Keratinocyte (primary cell): ENCODE results near the gene TIMM50. TPM values are rescaled to one million over a fixed set of nuclear protein-coding genes. Genes with fewer than 3 reads are reported as not detected.

Experiments
- DNase-seq: peaks from one replicate; pipeline ENCODE4 v3.0.0-alpha.2; 2011; ENCODE audit warnings: low read depth, missing footprints, low spot score
- FAIRE-seq: peaks from 2 replicates; lab custom pipeline; 2011; peaks lifted over from hg19 to GRCh38; lab: Jason Lieb, UNC
- H2AFZ ChIP-seq: 2 replicates; pipeline ENCODE4 v1.6.0; 2012; ENCODE audit warnings: low read length, control low read depth, inconsistent platforms; ENCODE audit not compliant: control insufficient read depth
- H3K27ac ChIP-seq: 2 replicates; pipeline ENCODE4 v1.5.1; 2011; ENCODE audit warnings: low read length; ENCODE audit not compliant: control insufficient read depth, insufficient read depth
- H3K27me3 ChIP-seq: 3 replicates; pipeline ENCODE4 v1.6.0; 2011; ENCODE audit warnings: low read length; ENCODE audit not compliant: control insufficient read depth, insufficient read depth; ENCODE audit errors: extremely low read depth
- H3K36me3 ChIP-seq, 2 experiments: 2 replicates in 1 of 2; 3 replicates in 1 of 2; pipeline ENCODE4 v1.5.1; 2011; ENCODE audit warnings: low read length in 2 of 2, mild to moderate bottlenecking in 1 of 2; ENCODE audit not compliant: control insufficient read depth in 2 of 2, insufficient read depth in 2 of 2; ENCODE audit errors: extremely low read depth in 1 of 2
- H3K4me1 ChIP-seq: 3 replicates; pipeline ENCODE4 v1.5.1; 2011; ENCODE audit warnings: low read length; ENCODE audit not compliant: control insufficient read depth, insufficient read depth; ENCODE audit errors: extremely low read depth
- H3K4me2 ChIP-seq: 3 replicates; pipeline ENCODE4 v1.6.0; 2011; ENCODE audit warnings: low read depth, low read length; ENCODE audit not compliant: control insufficient read depth, insufficient read depth; ENCODE audit errors: extremely low read depth
- H3K4me3 ChIP-seq, 3 experiments: fragments of 200-600 bp in 1 of 3; sonication (generic) in 1 of 3; 2 replicates in 2 of 3; 3 replicates in 1 of 3; pipeline ENCODE4 v1.5.1; 2011 to 2016; ENCODE audit warnings: low read length in 3 of 3, mild to moderate bottlenecking in 3 of 3, control low read depth in 2 of 3, inconsistent platforms in 1 of 3, low read depth in 1 of 3, mixed read lengths in 1 of 3, mixed run types in 1 of 3, moderate library complexity in 1 of 3; ENCODE audit not compliant: control insufficient read depth in 2 of 3, insufficient read depth in 2 of 3; ENCODE audit errors: extremely low read depth in 1 of 3
- H3K79me2 ChIP-seq: 2 replicates; pipeline ENCODE4 v1.6.0; 2012; ENCODE audit warnings: low read length; ENCODE audit not compliant: control insufficient read depth, insufficient read depth
- H3K9ac ChIP-seq: 3 replicates; pipeline ENCODE4 v1.6.0; 2011; ENCODE audit warnings: low read length; ENCODE audit not compliant: control insufficient read depth, insufficient read depth; ENCODE audit errors: extremely low read depth
- H3K9me1 ChIP-seq: 3 replicates; pipeline ENCODE4 v1.6.0; 2011; ENCODE audit warnings: low read length; ENCODE audit not compliant: control insufficient read depth, insufficient read depth; ENCODE audit errors: extremely low read depth
- H3K9me3 ChIP-seq: 2 replicates; pipeline ENCODE4 v1.5.1; 2012; ENCODE audit warnings: low read depth, low read length; ENCODE audit not compliant: control insufficient read depth
- H4K20me1 ChIP-seq: 3 replicates; pipeline ENCODE4 v1.6.0; 2011; ENCODE audit warnings: low read length; ENCODE audit not compliant: control insufficient read depth, insufficient read depth; ENCODE audit errors: extremely low read depth
- EZH2 ChIP-seq: IDR thresholded peaks from one replicate; pipeline ENCODE4 v1.6.1; 2012; ENCODE audit warnings: inconsistent platforms, mild to moderate bottlenecking, low read length, moderate library complexity
- dilution Hi-C: fragments of 300-500 bp; cut with MboI; formaldehyde crosslinking; loops from one replicate; pipeline ENCODE4 v1.7.0; 2020; ENCODE audit warnings: low sequenced_read_pairs; ENCODE audit not compliant: extremely low pct_ligation_motif_present
- polyA plus RNA-seq, 5 experiments: library from polyadenylated mRNA; depleted of rRNA in 3 of 5; stranded (reverse) in 3 of 5; stranded (forward) in 1 of 5; unstranded in 1 of 5; fragments of >200 nt; gene quantifications; 1 replicate in 1 of 5; 2 replicates in 3 of 5; 3 replicates in 1 of 5; pipeline versions ENCODE4 v1.2.1 to v1.2.3, GENCODE V29; 2011 to 2012; ENCODE audit warnings: missing spikeins in 2 of 5, low read depth in 1 of 5, low replicate concordance in 1 of 5
- TF ChIP-seq, protein P1 (sequence below), 3 experiments: IDR thresholded peaks in 1 of 3; conservative IDR thresholded peaks in 1 of 3; optimal IDR thresholded peaks in 1 of 3; 2 replicates in 2 of 3; 3 replicates in 1 of 3; pipeline versions ENCODE3 to v1.5.1; 2011; ENCODE audit warnings: low read length in 3 of 3, mild to moderate bottlenecking in 3 of 3, moderate library complexity in 2 of 3, control low read depth in 1 of 3, inconsistent platforms in 1 of 3; ENCODE audit not compliant: insufficient read depth in 2 of 3; ENCODE audit errors: extremely low read depth in 1 of 3

Gene TIMM50
- polyA plus RNA-seq, 1 donor (not counting 4 experiments of a cell fraction or from before 2014, with no cell fraction given) = 85.5 TPM

DNA sequence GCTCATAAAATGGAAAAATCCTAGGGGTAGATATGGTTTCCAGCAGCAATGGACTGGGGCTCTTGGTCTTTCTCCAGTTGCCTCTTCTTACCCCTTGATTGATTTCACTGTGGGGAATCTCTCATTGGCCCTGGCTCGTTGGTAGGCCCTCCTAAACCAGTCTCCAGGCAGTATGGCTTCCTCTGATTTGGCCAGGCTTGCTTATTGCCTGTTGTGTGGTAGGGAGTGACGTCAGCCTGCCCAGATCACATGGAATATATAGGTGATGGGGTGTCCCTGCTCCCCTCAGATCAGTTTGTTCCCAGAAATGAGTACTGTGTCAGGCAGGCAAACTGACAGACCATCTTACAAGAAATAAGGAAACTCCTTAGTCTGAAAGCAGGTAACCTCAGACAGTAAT is 28.6 kb downstream of the TIMM50 start:
- dilution Hi-C loops = no loop called here
- TF ChIP-seq EZH2 = no peak
- TF ChIP-seq, protein P1, sequence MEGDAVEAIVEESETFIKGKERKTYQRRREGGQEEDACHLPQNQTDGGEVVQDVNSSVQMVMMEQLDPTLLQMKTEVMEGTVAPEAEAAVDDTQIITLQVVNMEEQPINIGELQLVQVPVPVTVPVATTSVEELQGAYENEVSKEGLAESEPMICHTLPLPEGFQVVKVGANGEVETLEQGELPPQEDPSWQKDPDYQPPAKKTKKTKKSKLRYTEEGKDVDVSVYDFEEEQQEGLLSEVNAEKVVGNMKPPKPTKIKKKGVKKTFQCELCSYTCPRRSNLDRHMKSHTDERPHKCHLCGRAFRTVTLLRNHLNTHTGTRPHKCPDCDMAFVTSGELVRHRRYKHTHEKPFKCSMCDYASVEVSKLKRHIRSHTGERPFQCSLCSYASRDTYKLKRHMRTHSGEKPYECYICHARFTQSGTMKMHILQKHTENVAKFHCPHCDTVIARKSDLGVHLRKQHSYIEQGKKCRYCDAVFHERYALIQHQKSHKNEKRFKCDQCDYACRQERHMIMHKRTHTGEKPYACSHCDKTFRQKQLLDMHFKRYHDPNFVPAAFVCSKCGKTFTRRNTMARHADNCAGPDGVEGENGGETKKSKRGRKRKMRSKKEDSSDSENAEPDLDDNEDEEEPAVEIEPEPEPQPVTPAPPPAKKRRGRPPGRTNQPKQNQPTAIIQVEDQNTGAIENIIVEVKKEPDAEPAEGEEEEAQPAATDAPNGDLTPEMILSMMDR (optimal IDR thresholded peaks at IDR 0.05 in 1 of 3, IDR thresholded peaks at IDR 0.05 in 1 of 3, conservative IDR thresholded peaks at IDR 0.05 in 1 of 3; ENCODE audit: extremely low read depth in 1 of 3, insufficient read depth in 2 of 3, low read length in 3 of 3) = no peak
- Histone ChIP-seq H3K36me3 (no peaks in the 10 kb centered on the region), H4K20me1 (no peaks in the 10 kb centered on the region), H3K9me3 (no peaks in the 10 kb centered on the region), H2AFZ (no peak overlapping the region), H3K4me2 (no peak overlapping the region), H3K27me3 (peaks cover 41% of the 10 kb centered on the region), H3K9me1 (peaks cover 2% of the 10 kb centered on the region), H3K9ac (no peak overlapping the region), H3K27ac (no peak overlapping the region), H3K79me2 (no peaks in the 10 kb centered on the region), H3K4me3 (no peak overlapping the region), H3K4me1 (peaks cover 3% of the 10 kb centered on the region)
- FAIRE-seq (no peak), DNase-seq (no peak)

DNA sequence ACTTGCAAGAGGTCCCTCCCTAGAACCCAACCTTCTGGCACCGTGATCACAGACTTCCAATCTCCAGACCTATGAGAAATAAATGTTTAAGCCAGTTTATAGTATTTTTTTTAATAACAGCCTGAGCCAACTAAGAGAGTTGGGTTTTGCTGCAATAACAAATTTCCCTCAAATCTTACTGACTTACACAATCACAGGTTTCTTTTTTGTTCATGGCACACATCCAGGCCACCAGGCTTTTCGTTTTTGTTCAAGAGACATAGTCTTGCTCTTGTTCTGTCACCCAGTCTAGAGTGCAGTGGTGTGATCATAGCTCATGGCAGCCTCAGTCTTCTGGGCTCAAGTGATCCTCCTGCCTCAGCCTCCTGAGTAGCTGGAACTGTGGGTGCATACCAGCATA is 32.4 kb downstream of the TIMM50 start:
- Histone ChIP-seq H3K9ac (no peak overlapping the region), H4K20me1 (no peaks in the 10 kb centered on the region), H3K36me3 (no peaks in the 10 kb centered on the region), H3K4me2 (no peak overlapping the region), H2AFZ (no peak overlapping the region), H3K9me1 (no peaks in the 10 kb centered on the region), H3K27me3 (peaks cover 50% of the 10 kb centered on the region), H3K4me1 (peaks cover 4% of the 10 kb centered on the region), H3K4me3 (no peak overlapping the region), H3K79me2 (no peaks in the 10 kb centered on the region), H3K9me3 (no peaks in the 10 kb centered on the region), H3K27ac (no peak overlapping the region)
- dilution Hi-C loops = no loop called here
- DNase-seq (no peak), FAIRE-seq (no peak)
- TF ChIP-seq, protein P1 (optimal IDR thresholded peaks at IDR 0.05 in 1 of 3, IDR thresholded peaks at IDR 0.05 in 1 of 3, conservative IDR thresholded peaks at IDR 0.05 in 1 of 3; ENCODE audit: extremely low read depth in 1 of 3, insufficient read depth in 2 of 3, low read length in 3 of 3) = no peak
- no peak for TF ChIP-seq EZH2
